Activated CD4-positive, CD25-positive, alpha-beta regulatory T cell treated with anti-CD3 and anti-CD28 coated beads, Interleukin-2, amount 50 U/mL, for 16 hours (primary cell): ENCODE measurements around the gene NUAK1.

Experiments used
- DNase-seq: peaks from one replicate; pipeline ENCODE4 v3.0.0-alpha.2; 2020; ENCODE audit warnings: low read depth, low spot score

Gene NUAK1

GRCh38 chr12:106063826-106064720 is 74.7 kb downstream of the NUAK1 start:
- no peak for DNase-seq

DNA sequence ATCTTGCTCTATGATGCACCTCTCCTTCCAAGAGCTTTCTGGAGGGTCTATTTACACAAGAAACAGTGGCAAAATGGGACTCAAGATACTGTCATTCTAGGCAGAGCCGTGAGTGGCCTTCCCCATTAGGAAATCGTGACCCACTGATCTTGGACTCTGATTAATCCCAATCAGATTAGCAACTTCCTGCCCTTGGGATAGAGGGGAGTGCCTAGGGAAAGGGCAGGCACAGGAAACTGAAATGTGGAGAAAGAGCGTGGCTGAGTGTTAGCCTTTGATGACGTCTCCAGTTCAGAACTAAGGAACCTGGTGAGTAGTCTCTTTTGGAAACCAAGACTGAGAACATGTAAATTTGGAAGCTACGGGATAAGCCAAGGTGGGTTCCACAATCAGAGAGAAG is 76.1 kb downstream of the NUAK1 start:
- DNase-seq: no peak

GRCh38 chr12:106058256-106059182 is 80.2 kb downstream of the NUAK1 start:
- DNase-seq: no peak

DNA sequence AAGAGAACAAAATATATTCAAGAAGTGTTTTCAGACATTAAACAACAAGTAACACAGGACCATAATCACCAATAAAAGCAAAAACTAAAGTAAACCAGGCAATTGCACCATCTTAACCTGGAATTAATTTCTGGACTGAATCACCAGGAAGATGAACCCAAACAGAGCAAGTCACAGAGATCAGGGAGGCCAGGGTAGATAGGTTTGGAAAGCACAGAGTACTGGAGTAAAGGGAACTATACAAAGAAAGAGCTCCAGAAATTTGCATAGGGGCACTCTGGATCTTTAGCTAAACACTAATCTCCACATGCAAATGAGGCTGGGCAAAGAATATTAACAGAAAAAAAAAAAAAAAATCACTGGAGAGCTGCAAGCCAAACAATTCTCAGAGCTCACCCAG is 84.7 kb downstream of the NUAK1 start:
- no peak for DNase-seq

GRCh38 chr12:106051853-106052531 is 86.8 kb downstream of the NUAK1 start:
- DNase-seq: no peak

DNA sequence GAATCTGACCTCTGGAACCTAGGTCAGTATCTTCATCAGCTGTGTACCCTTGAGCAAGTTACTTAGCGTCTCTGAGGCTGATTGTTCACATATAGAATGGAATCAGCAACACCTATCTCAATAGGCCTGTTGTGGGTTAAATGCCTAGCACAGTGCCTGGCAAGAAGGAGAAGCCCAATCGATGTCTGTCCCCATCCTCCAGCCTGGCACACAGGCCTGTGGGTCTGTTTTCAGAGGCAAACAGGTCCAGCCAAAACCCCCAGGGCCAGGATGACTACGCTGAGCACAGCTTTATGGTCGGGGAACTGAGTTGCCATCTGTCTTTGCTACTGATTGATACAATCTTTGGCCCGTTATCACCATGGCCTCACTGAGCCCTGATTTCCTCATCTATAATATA is 89.2 kb downstream of the NUAK1 start:
- DNase-seq: no peak

DNA sequence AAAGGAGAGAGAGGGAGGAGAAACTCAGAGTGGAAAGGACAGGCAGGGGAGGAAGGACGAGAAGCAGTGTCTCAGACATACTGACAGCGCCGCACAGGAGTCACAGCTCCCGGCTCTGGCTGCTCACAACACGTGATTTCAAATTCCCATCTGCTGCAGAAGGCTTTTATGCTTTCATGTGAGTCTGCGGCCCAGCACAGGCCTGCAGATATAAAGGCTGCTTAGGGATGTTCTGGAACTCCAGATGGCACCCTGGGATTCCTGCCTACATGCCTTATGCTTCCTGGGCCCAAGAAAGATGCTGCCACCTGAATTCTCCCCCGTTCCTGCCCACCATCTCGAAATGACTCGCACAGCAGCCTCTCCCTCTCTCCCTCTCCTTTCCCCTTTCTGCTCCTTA is 89.6 kb downstream of the NUAK1 start:
- DNase-seq: no peak

DNA sequence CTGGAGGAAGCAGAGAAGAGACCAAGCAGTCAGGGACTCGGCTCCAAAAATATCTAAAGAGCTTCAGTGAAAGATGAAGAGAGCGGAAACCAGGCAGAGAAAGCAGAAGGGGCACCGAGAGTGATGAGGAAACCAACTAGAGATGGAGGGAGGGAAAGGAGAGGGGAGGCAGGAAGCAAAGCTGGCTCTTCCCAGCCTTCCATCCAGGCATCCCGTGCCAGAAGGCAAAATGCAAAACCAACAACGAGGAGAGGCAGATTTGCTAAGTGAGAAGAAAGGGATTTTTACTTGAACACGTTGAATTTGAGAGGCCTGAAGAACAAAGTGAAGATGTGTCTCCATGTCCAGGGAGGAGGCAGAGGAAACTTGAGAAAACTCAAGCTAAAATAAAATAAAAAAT is 90.1 kb downstream of the NUAK1 start:
- DNase-seq: no peak

DNA sequence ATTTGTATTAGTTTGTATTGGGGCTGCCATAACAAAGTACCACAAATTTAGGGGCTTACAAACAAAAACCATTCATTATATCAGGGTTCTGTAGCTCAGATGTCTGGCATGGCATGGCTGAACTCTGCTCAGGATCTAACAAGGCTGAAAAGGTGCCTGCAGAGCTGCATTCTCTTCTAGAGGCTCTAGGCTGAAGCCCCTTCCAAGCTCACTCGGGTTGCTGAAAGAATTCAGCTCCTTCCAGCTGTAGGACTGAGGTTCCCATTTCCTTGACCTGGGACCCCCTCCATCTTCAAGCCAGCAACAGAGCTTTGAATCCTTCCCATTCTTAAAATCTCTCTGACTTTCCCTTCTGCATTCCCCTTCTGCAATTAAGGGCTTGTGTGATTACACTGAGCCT is 90.7 kb downstream of the NUAK1 start:
- DNase-seq: no peak

DNA sequence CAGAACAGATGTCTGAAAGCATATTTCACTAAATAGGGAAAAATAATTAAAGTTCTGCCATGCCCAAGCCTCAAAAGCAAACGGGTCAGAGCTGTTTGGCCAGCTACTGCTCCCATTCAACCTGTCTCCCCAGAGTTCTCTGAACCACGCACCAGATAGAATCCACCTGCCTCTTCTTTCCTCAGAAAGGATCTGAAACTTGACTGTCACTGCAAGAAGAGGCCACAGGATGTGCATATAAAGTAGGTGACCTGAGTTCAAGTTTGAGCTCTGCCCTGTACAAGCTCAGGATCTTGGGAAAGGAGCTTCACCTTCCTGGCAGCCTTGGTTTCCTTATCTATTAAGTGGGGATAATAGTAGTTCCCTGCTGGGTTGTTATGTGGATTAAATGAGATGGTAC is 91.8 kb downstream of the NUAK1 start:
- DNase-seq: no peak

- DNase-seq: no peak
Observed at GRCh38 chr12:106046301-106046846, 92.4 kb downstream of the NUAK1 start.

- DNase-seq: no peak
Observed at GRCh38 chr12:106045251-106045674, 93.5 kb downstream of the NUAK1 start.

GRCh38 chr12:106044773-106045172 is 94.0 kb downstream of the NUAK1 start:
- no peak for DNase-seq

DNA sequence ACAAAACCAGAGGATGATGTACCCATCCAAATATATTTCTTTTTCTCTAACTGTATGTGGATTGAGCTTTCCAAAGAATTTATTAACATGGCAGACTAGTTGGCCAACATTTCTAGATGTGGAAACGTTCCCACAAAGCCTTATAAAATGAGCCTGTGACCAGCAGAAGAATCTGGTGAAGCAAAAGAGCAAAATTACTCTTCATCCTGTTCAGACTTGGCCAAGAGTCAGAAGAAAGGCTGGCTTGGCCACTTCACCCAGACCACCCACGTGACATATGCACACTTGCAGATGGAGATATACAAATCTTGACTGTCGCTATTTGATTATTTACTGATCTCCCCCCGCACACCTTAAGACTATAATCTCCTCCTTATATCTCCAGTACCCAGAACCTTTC is 96.7 kb downstream of the NUAK1 start:
- no peak for DNase-seq

DNA sequence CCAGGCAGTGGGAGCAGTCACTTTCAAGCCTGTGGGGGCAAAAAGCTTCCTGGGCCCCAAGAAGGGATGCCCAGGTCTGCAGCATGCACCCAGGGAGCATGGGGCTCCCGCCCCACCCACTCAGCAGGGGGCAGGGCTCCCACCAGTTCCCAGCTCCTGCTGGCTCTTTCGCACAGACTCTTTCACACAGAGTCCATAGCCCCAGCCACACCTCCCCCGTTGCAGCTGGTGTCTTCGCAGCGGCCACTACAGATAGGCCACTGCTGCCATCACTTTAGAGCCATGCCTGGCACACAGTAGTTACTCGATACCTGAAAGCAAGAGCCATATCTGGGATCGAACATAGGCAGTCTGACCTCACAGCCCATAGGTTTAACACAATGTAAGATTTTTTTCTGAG is 98.2 kb downstream of the NUAK1 start:
- no peak for DNase-seq

DNA sequence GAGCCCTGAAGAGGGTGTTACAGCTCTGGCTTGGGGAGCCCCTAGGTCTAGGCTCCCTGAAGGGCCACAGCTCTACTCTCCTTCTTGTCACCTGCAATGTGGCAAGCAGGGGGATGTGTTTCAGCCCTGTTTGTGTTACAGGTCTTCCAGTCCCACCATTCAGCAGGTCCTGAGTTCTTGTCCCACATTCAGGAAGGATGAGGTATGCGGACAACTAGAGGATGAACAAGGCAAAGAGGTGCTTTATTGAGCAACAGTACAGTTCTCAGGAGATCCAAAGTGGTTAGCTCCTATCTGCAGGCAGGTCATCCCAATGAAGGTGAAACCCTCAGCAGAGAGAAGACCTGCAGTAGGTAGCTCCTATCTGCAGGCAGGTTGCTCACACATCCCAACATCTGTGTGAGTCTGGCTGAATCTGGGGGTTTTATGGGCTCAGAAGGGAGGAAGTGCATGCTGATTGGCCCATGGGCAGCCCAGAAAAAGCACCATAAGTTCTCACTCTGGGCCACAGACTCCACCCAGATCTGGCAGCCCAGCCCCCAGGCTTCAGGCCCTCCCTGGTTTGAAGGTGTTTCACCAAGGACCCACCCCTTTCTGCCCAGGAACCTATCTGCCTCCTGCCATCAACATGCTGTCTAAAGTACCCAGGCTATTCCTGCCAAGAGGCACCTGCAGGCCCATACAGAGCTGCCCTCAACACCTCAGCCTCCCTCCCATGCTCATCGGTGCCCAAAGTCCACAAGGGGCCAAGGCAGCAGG is 98.9 kb downstream of the NUAK1 start:
- DNase-seq: no peak

GRCh38 chr12:106039242-106039641 is 99.5 kb downstream of the NUAK1 start:
- DNase-seq: no peak

DNA sequence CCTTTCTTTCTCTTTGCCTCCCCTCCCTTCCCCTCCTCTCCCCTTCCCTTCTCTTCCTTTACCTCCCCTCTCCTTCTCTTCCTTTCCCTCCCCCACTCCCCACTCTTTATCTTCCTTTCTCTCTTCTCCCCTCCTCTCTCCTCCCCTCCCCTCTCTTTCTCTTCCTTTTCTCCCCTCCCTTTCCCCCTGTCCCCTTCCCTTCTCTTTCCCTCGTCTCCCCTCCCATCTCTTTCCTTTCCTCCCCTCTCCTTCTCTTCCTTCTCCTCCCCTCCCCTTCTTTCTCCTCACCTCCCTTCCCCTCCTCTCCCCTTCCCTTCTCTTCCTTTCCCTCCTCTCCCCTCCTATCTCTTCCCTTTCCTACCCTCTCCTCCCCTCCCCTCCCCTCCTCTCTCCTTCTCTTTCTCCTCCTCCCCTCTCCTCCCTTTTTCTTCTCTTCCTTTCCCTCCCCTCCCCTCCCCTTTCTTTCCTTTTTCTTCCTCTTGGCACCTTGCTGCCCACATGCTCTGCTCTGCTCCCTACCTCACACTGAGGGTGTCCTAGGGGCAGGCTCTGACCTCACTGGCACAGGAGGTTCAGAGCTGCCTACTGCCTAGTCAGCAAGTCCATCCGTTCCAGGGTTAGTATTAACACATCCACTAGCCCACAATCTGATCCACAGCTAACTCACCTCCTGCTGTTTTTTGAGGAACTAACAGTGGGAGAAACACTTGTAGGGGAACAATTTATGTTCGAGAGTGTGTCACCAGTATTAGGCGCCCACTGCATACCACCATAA is 101.0 kb downstream of the NUAK1 start:
- DNase-seq: no peak

DNA sequence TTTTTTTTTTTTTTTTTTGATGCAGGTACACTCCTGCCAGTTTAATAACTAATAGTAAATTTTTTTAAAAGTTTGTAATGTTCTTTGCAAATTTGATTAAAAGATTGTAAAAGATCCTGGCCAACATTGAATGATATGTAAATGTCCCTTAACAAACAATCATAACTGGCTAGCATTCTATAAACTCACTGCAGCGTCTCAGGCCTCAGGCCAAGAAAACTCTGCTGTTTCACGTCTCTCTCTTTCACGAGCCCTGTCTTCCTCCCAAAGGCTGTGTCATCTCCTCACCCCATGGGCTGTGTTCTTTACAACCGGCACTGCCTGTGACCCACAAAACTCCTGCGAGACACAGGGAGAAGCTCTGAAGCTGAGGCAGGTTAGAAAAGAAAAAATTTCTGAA is 103.3 kb downstream of the NUAK1 start:
- no peak for DNase-seq

DNA sequence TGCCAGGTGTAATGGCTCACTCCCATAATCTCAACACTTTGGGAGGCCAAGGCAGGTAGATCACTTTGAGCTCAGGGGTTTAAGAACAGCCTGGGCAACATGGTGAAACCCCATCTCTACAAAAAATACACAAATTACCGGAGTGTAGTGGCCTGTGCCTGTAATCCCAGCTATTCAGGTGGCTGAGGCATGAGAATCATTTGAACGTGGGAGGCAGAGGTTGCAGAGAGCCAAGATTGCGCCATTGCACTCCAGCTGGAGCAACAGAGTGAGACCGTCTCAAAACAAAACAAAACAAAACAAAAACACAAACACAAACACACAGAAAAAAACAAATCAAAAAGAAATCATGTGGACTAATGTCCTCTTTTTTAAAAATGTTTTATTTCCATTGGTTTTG is 104.4 kb downstream of the NUAK1 start:
- DNase-seq: no peak
